PC-9 (cell line): ENCODE measurements around the gene COL23A1. TPM values are rescaled to one million over a fixed set of nuclear protein-coding genes. Genes with fewer than 3 reads are reported as not detected.

Experiments used
- BruUV-seq: library from RNA; stranded (reverse); fragments of 400-500 nt; replicated peaks from 2 replicates; lab custom pipeline; 2021; lab: Mats Ljungman, UMichigan
- CTCF ChIA-PET: fragments of 300-600 bp; sonication (Branson Sonifier 250); formaldehyde crosslinking; loops from one replicate; lab custom pipeline; 2022; ENCODE audit warnings: antibody characterized with exemption; lab: Charles Lee
- POLR2A ChIA-PET: fragments of 300-600 bp; sonication (Branson Sonifier 250); formaldehyde crosslinking; loops from one replicate; lab custom pipeline; 2022; ENCODE audit warnings: antibody characterized with exemption; ENCODE audit not compliant: unreplicated experiment; lab: Charles Lee
- DNase-seq, 2 experiments: peaks; one replicate each; pipeline versions ENCODE4 v3.0.0 to v3.0.0-alpha.2; 2015 to 2022; ENCODE audit warnings: mixed read lengths in 1 of 2
- H2AFZ ChIP-seq: fragments of 200-600 bp; sonication (generic); 2 replicates; pipeline ENCODE4 v1.8.1; 2017; ENCODE audit warnings: antibody characterized with exemption
- H3F3A ChIP-seq: fragments of 200-600 bp; sonication (generic); 2 replicates; pipeline ENCODE4 v1.8.1; 2017; ENCODE audit warnings: antibody characterized with exemption, mild to moderate bottlenecking, low read depth; ENCODE audit not compliant: insufficient read depth
- H3K27ac ChIP-seq: fragments of 200-600 bp; sonication (generic); 2 replicates; pipeline ENCODE4 v1.6.1; 2016; ENCODE audit warnings: mixed run types
- H3K27me3 ChIP-seq: fragments of 200-600 bp; sonication (generic); 2 replicates; pipeline ENCODE4 v1.6.1; 2016; ENCODE audit warnings: low read depth, mixed run types; ENCODE audit not compliant: insufficient read depth
- H3K36me3 ChIP-seq: fragments of 200-600 bp; sonication (generic); 2 replicates; pipeline ENCODE4 v1.6.1; 2016; ENCODE audit warnings: low read depth, mixed run types
- H3K4me1 ChIP-seq: fragments of 200-600 bp; sonication (generic); replicated peaks from 2 replicates; pipeline ENCODE4 v1.6.1; 2016; ENCODE audit warnings: mixed run types; ENCODE audit not compliant: insufficient read depth
- H3K4me2 ChIP-seq: fragments of 200-600 bp; sonication (generic); 2 replicates; pipeline ENCODE4 v1.6.1; 2017; ENCODE audit warnings: mixed run types
- H3K4me3 ChIP-seq: fragments of 200-600 bp; sonication (generic); 2 replicates; pipeline ENCODE4 v1.6.1; 2016; ENCODE audit warnings: mixed run types
- H3K79me2 ChIP-seq: fragments of 200-600 bp; sonication (generic); 2 replicates; pipeline ENCODE4 v1.6.1; 2017; ENCODE audit warnings: low read depth, mixed run types
- H3K9me2 ChIP-seq: fragments of 200-600 bp; sonication (generic); 2 replicates; pipeline ENCODE4 v1.8.1; 2017; ENCODE audit warnings: mild to moderate bottlenecking; ENCODE audit not compliant: insufficient read depth
- H3K9me3 ChIP-seq: fragments of 200-600 bp; sonication (generic); 2 replicates; pipeline ENCODE4 v1.8.1; 2016; ENCODE audit warnings: low read depth; ENCODE audit not compliant: insufficient read depth
- H4K20me1 ChIP-seq: fragments of 200-600 bp; sonication (generic); 2 replicates; pipeline ENCODE4 v1.8.1; 2017; ENCODE audit not compliant: insufficient read depth
- EZH2 ChIP-seq: fragments of 200-600 bp; sonication (generic); IDR thresholded peaks from 2 replicates; pipeline ENCODE4 v1.8.0; 2017; ENCODE audit warnings: antibody characterized with exemption, low read depth
- intact Hi-C: fragments of 100-400 bp; cut with micrococcal nuclease; formaldehyde crosslinking; loops from one replicate; pipeline ENCODE4 v1.10.0; 2022; ENCODE audit not compliant: unreplicated experiment
- total RNA-seq: library from RNA; stranded (reverse); gene quantifications from 2 replicates; pipeline ENCODE4 v1.2.3, GENCODE V29; 2021
- TF ChIP-seq, protein P1 (sequence below): fragments of 200-600 bp; sonication (generic); conservative IDR thresholded peaks from 2 replicates; pipeline ENCODE4 v1.6.1; 2017; ENCODE audit warnings: mixed run types, antibody characterized with exemption, mild to moderate bottlenecking, moderate library complexity

The COL23A1 gene
- total RNA-seq, 1 experiment from 2014 or later, result not detected

DNA sequence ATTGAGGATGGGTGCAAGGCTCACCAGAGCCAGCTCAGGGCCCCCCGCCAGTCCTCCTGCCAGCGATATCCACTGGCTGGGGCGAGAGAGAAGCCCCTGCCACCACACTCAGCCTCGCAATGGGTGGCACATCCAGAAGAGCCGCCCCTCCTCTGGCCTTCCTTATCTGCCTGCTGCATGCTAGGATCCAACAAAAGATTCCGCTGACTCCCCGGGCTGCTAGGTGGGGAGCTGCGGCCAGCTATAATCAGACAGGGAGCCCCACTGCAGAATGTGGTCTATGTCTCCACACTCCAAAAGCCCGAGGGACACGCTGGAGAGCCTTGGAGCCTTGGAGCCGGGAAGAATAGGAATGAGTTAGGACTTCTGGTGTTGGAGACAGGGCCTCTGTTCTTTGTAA, 32.8 kb downstream of the COL23A1 start:
- no TSS peak for BruUV-seq
- H3K9me2 ChIP-seq, result no peaks in the 10 kb centered on the region
- no peak overlapping the region for H2AFZ ChIP-seq
- no peak for DNase-seq
- no peak overlapping the region for H3K4me2 ChIP-seq
- no peaks in the 10 kb centered on the region for H3K79me2 ChIP-seq
- POLR2A ChIA-PET, result no interaction called here
- H3K4me1 ChIP-seq, result no peaks in the 10 kb centered on the region
- no peaks in the 10 kb centered on the region for H3K9me3 ChIP-seq
- H3K4me3 ChIP-seq, result no peak overlapping the region
- no peaks in the 10 kb centered on the region for H4K20me1 ChIP-seq
- no peak overlapping the region for H3K27ac ChIP-seq
- no peaks in the 10 kb centered on the region for H3F3A ChIP-seq
- intact Hi-C loops, result no loop called here
- no peaks in the 10 kb centered on the region for H3K36me3 ChIP-seq
- H3K27me3 ChIP-seq, result peaks cover 91% of the 10 kb centered on the region
- CTCF ChIA-PET, result no interaction called here
- TF ChIP-seq EZH2, result no peak
- TF ChIP-seq, protein P1, sequence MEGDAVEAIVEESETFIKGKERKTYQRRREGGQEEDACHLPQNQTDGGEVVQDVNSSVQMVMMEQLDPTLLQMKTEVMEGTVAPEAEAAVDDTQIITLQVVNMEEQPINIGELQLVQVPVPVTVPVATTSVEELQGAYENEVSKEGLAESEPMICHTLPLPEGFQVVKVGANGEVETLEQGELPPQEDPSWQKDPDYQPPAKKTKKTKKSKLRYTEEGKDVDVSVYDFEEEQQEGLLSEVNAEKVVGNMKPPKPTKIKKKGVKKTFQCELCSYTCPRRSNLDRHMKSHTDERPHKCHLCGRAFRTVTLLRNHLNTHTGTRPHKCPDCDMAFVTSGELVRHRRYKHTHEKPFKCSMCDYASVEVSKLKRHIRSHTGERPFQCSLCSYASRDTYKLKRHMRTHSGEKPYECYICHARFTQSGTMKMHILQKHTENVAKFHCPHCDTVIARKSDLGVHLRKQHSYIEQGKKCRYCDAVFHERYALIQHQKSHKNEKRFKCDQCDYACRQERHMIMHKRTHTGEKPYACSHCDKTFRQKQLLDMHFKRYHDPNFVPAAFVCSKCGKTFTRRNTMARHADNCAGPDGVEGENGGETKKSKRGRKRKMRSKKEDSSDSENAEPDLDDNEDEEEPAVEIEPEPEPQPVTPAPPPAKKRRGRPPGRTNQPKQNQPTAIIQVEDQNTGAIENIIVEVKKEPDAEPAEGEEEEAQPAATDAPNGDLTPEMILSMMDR, result no peak

DNA sequence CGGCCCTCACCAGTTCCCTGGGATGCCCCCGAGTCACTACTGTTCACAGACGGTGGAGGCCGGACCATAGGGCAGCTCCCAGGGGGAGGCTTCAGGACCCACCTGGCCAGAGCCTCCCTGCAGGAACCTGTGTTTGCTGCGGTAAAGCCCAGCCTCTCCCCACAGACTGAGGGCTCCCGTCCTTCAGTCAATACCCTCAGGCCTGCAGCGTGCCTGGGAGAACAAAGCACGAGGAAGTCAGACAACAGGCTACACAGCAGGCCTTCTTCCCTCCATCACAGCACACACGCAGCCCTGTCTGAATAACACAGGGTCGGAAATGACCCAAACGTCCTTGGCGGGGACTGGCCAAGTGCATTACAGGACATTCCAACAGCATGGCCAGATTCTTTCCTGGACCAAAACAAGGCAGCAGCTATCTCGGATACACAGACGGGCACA, 34.4 kb downstream of the COL23A1 start:
- H3F3A ChIP-seq, result no peaks in the 10 kb centered on the region
- no TSS peak for BruUV-seq
- no peaks in the 10 kb centered on the region for H3K9me3 ChIP-seq
- H3K9me2 ChIP-seq, result no peaks in the 10 kb centered on the region
- ChIA-PET CTCF (no interaction called here), POLR2A (no interaction called here)
- no peak for DNase-seq
- H4K20me1 ChIP-seq, result no peaks in the 10 kb centered on the region
- H3K4me2 ChIP-seq, result no peak overlapping the region
- H3K27ac ChIP-seq, result no peak overlapping the region
- no peaks in the 10 kb centered on the region for H3K4me1 ChIP-seq
- TF ChIP-seq, protein P1, result no peak
- TF ChIP-seq EZH2, result no peak
- no peak overlapping the region for H2AFZ ChIP-seq
- no peaks in the 10 kb centered on the region for H3K36me3 ChIP-seq
- intact Hi-C loops, result no loop called here
- H3K27me3 ChIP-seq, result peaks cover 89% of the 10 kb centered on the region
- no peaks in the 10 kb centered on the region for H3K79me2 ChIP-seq
- no peak overlapping the region for H3K4me3 ChIP-seq

- Histone ChIP-seq H3K4me2 (no peak overlapping the region), H4K20me1 (no peaks in the 10 kb centered on the region), H3K9me2 (no peaks in the 10 kb centered on the region), H3K36me3 (no peaks in the 10 kb centered on the region), H3F3A (no peaks in the 10 kb centered on the region), H2AFZ (no peak overlapping the region), H3K4me1 (no peaks in the 10 kb centered on the region), H3K4me3 (no peak overlapping the region), H3K27ac (no peak overlapping the region), H3K9me3 (no peaks in the 10 kb centered on the region), H3K27me3 (peaks cover 89% of the 10 kb centered on the region), H3K79me2 (no peaks in the 10 kb centered on the region)
- no peak for DNase-seq
- intact Hi-C loops, result no loop called here
- no TSS peak for BruUV-seq
- POLR2A ChIA-PET, result no interaction called here
- CTCF ChIA-PET, result no interaction called here
- TF ChIP-seq, protein P1, result no peak
- no peak for TF ChIP-seq EZH2
Measured at GRCh38 chr5:178555005-178555404, 35.2 kb downstream of the COL23A1 start.
